K562 (cell line): ENCODE measurements around the gene BCL11A. TPM values are rescaled to one million over a fixed set of nuclear protein-coding genes. Genes with fewer than 3 reads are reported as not detected.

Experiments
- ATAC-seq: fragments of 200-7000 bp; cut with Tn5 transposase; 3 replicates; pipeline ENCODE4 v1.9.1; 2020; ENCODE audit warnings: moderate library complexity
- BruUV-seq: library from RNA; stranded (reverse); fragments of 400-500 nt; replicated peaks from 2 replicates; lab custom pipeline; 2021; lab: Mats Ljungman, UMichigan
- CTCF ChIA-PET: fragments of 300-600 bp; formaldehyde crosslinking; extraction: SDS; loops from one replicate; lab custom pipeline; 2021; ENCODE audit warnings: low intra/inter-chr PET ratio; lab: Yijun Ruan, JAX
- POLR2A ChIA-PET: fragments of 300-600, 350-650 bp; sonication (Branson Sonifier 250); formaldehyde crosslinking; extraction: SDS; loops from one replicate; lab custom pipeline; 2021; ENCODE audit warnings: antibody characterized with exemption, inconsistent platforms; lab: Yijun Ruan, JAX
- DNase-seq, 4 experiments: peaks; one replicate each; pipeline versions ENCODE4 v3.0.0 to v3.0.0-alpha.2; 2011 to 2018; ENCODE audit warnings: low spot score in 3 of 4, mixed read lengths in 3 of 4; ENCODE audit errors: extremely low read depth in 1 of 4
- FAIRE-seq: peaks from 2 replicates; lab custom pipeline; 2011; peaks lifted over from hg19 to GRCh38; lab: Jason Lieb, UNC
- H2AFZ ChIP-seq: 2 replicates; pipeline ENCODE4 v1.6.0; 2011; ENCODE audit warnings: low read depth, low read length, control low read depth, inconsistent platforms
- H3K27ac ChIP-seq: fragments of 200-600 bp; 3 replicates; pipeline ENCODE4 v1.8.0; 2011; ENCODE audit warnings: low read depth, mild to moderate bottlenecking, control low read depth, inconsistent platforms, low read length, moderate library complexity, mixed read lengths; ENCODE audit errors: extremely low read depth
- H3K27me3 ChIP-seq, 2 experiments: fragments of 300-600 bp in 1 of 2; 2 replicates in 1 of 2; 3 replicates in 1 of 2; pipeline versions ENCODE4 v1.6.0 to v1.8.0; 2011; ENCODE audit warnings: inconsistent platforms in 2 of 2, low read length in 2 of 2, mild to moderate bottlenecking in 1 of 2, mixed read lengths in 1 of 2, moderate library complexity in 1 of 2; ENCODE audit not compliant: control insufficient read depth in 2 of 2, insufficient read depth in 2 of 2
- H3K36me3 ChIP-seq: fragments of 300-600 bp; 3 replicates; pipeline ENCODE4 v1.8.0; 2011; ENCODE audit warnings: mild to moderate bottlenecking, low read length, inconsistent platforms; ENCODE audit not compliant: control insufficient read depth, insufficient read depth
- H3K4me1 ChIP-seq, 2 experiments: fragments of 200-600 bp in 1 of 2; replicated peaks in 1 of 2; 2 replicates in 1 of 2; 3 replicates in 1 of 2; pipeline versions ENCODE4 v1.5.1 to v1.8.0; 2011; ENCODE audit warnings: inconsistent platforms in 2 of 2, low read length in 2 of 2, mild to moderate bottlenecking in 1 of 2, mixed read lengths in 1 of 2, moderate library complexity in 1 of 2; ENCODE audit not compliant: control insufficient read depth in 2 of 2, insufficient read depth in 2 of 2
- H3K4me2 ChIP-seq: 2 replicates; pipeline ENCODE4 v1.6.1; 2011; ENCODE audit warnings: low read length, control low read depth, inconsistent platforms, mixed read lengths; ENCODE audit not compliant: insufficient read depth
- H3K4me3 ChIP-seq: fragments of 200-600 bp; sonication (generic), shearing (Covaris generic); 2 replicates; pipeline ENCODE4 v1.5.1; 2016; ENCODE audit warnings: control low read depth, inconsistent platforms
- H3K79me2 ChIP-seq: fragments of 200-600 bp; 3 replicates; pipeline ENCODE4 v1.8.0; 2011; ENCODE audit warnings: low read length, inconsistent platforms; ENCODE audit not compliant: control insufficient read depth, insufficient read depth
- H3K9ac ChIP-seq, 2 experiments: 2 replicates each; pipeline versions ENCODE4 v1.6.0 to v1.6.1; 2011; ENCODE audit warnings: low read depth in 2 of 2, low read length in 2 of 2, control low read depth in 1 of 2, inconsistent platforms in 1 of 2, mild to moderate bottlenecking in 1 of 2, mixed read lengths in 1 of 2; ENCODE audit not compliant: insufficient read depth in 1 of 2
- H3K9me1 ChIP-seq: one replicate; pipeline ENCODE4 v1.6.0; 2011; ENCODE audit warnings: inconsistent platforms, mild to moderate bottlenecking, low read length, moderate library complexity; ENCODE audit not compliant: control insufficient read depth, insufficient read depth
- H3K9me3 ChIP-seq: replicated peaks from 2 replicates; pipeline ENCODE4 v1.5.1; 2011; ENCODE audit warnings: low read depth, low read length, inconsistent platforms; ENCODE audit not compliant: control insufficient read depth, insufficient read depth
- H4K20me1 ChIP-seq: replicated peaks from 2 replicates; pipeline ENCODE4 v1.6.1; 2011; ENCODE audit warnings: low read length, inconsistent platforms, mixed read lengths; ENCODE audit not compliant: control insufficient read depth, insufficient read depth
- BCOR ChIP-seq: fragments of 450-650 bp; IDR thresholded peaks from 2 replicates; pipeline ENCODE4 v1.6.1; 2016
- BRCA1 ChIP-seq, 2 experiments: fragments of 450-650 bp in 1 of 2; sonication (generic) in 1 of 2; formaldehyde crosslinking in 1 of 2; IDR thresholded peaks; 2 replicates each; pipeline versions ENCODE4 v1.5.0 to v1.6.1; 2017 to 2020; ENCODE audit warnings: mild to moderate bottlenecking in 1 of 2, missing genetic modification reagents in 1 of 2
- POLR3A ChIP-seq: IDR thresholded peaks from 2 replicates; pipeline ENCODE4 v1.6.1; 2011; ENCODE audit warnings: borderline replicate concordance, mild to moderate bottlenecking, moderate library complexity; ENCODE audit not compliant: insufficient read length, insufficient read depth; ENCODE audit errors: extremely low read depth
- SNIP1 ChIP-seq: fragments of 450-650 bp; IDR thresholded peaks from 2 replicates; pipeline ENCODE4 v1.7.1; 2017; ENCODE audit warnings: low read depth, mild to moderate bottlenecking
- TEAD1 ChIP-seq, 2 experiments: fragments of 450-650 bp in 1 of 2; sonication (generic) in 1 of 2; formaldehyde crosslinking; IDR thresholded peaks; 2 replicates each; pipeline versions ENCODE4 v1.4.0 to v1.8.0; 2020 to 2022; ENCODE audit warnings: mild to moderate bottlenecking in 2 of 2, missing genetic modification reagents in 1 of 2
- WGBS: fragments of 100-300 bp; shearing (Covaris generic); methylation state at CpG from one replicate; pipeline ENCODE4 v1.1.6; 2016; ENCODE audit warnings: low coverage, mixed read lengths; ENCODE audit not compliant: insufficient coverage; ENCODE audit errors: missing lambda C conversion rate; 5-methylcytosine and 5-hydroxymethylcytosine counted together
- in situ Hi-C: fragments of 300-500 bp; cut with MboI; formaldehyde crosslinking; loops from 4 replicates; pipeline ENCODE4 v1.15.0; 2018; ENCODE audit warnings: inconsistent platforms, mixed read lengths
- intact Hi-C: fragments of 100-400 bp; cut with micrococcal nuclease; formaldehyde crosslinking; loops from 2 replicates; pipeline ENCODE4 v1.14.2; 2022
- polyA plus RNA-seq, 8 experiments: library from polyadenylated mRNA; depleted of rRNA in 4 of 8; stranded (reverse) in 5 of 8; unstranded in 3 of 8; fragments of >200 nt; fragmentation: Nextera tagmentation in 2 of 8; fragmentation: Illumina TruSeq in 1 of 8; extraction: Ambion mirVana in 2 of 8; extraction: Trizol in 1 of 8; gene quantifications; 2 replicates each; pipeline versions ENCODE4 v1.2.1 to v1.2.3, GENCODE V29; 2011 to 2014; ENCODE audit warnings: inconsistent platforms in 1 of 8, missing spikeins in 1 of 8
- total RNA-seq, 7 experiments: library from RNA; depleted of rRNA in 6 of 7; stranded (reverse); fragments of >200 nt in 6 of 7; fragmentation: Illumina TruSeq in 2 of 7; extraction: Trizol in 2 of 7; gene quantifications; 2 replicates each; pipeline versions ENCODE4 v1.2.1 to v1.2.3, GENCODE V29; 2011 to 2021; ENCODE audit warnings: low replicate concordance in 1 of 7
- TF ChIP-seq, protein P1 (sequence below), 3 experiments: IDR thresholded peaks in 2 of 3; conservative IDR thresholded peaks in 1 of 3; 2 replicates each; pipeline ENCODE4 v1.5.1; 2011 to 2012; ENCODE audit warnings: low read length in 3 of 3, mild to moderate bottlenecking in 3 of 3, control low read depth in 2 of 3, improper control_type of control experiment in 1 of 3, inconsistent platforms in 1 of 3, low read depth in 1 of 3, mixed read lengths in 1 of 3, moderate library complexity in 1 of 3; ENCODE audit not compliant: insufficient read depth in 2 of 3

The BCL11A gene
- total and polyA plus RNA-seq, 9 of the 15 experiments (the other 6 are each of a cell fraction or from before 2014, with no cell fraction given), result 0.13 TPM; not detected in 8

DNA sequence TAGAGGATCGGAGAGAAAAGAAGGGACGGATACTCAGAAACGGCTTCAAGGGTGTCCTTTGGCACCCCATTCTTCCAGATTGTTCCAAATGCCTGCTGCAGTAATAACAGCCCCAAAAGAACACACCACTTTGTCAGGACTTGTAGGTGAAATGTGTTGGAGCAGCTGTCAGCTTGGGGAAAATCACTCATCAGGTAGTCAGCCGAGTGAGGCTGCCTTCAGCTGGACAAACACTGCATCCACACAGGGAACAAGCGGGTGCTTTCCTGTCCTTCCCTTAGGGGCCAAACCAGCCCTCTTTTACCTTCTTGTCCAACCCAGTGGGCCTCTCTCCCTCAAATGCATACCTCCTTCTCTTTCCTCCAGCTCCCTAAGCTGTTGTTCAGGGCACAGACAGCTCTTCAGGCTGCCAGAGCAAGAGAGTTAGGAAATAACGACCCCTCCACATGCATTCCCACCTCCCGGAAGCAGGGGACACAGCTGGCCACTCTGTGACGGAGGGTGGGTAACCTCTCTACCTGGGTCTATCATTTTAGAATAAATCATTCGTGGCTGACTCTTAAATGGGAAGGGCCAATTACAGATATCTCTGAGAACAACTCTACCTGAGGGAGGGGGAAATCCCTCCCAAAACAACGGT, 48.1 kb downstream of the BCL11A start:
- in situ Hi-C loops (no loop called here), intact Hi-C loops (no loop called here)
- Histone ChIP-seq H4K20me1 (no peaks in the 10 kb centered on the region), H2AFZ (no peak overlapping the region), H3K4me1 (no peaks in the 10 kb centered on the region), H3K4me3 (no peak overlapping the region), H3K27me3 (peaks cover 0 to 32% of the 10 kb centered on the region in 2 experiments; a peak in 3 of 5 replicates), H3K79me2 (no peaks in the 10 kb centered on the region), H3K27ac (no peak overlapping the region), H3K9me1 (no peaks in the 10 kb centered on the region), H3K4me2 (no peak overlapping the region), H3K9ac (no peak overlapping the region), H3K36me3 (no peaks in the 10 kb centered on the region), H3K9me3 (no peaks in the 10 kb centered on the region)
- ChIA-PET CTCF (no interaction called here), POLR2A (no interaction called here)
- no peak for FAIRE-seq
- no TSS peak for BruUV-seq
- WGBS, result 1% methylated on average over 10 of the region's 10 CpGs
- no peak for ATAC-seq
- DNase-seq, result no peak
- no peak for TF ChIP-seq BRCA1 (IDR thresholded peaks at IDR 0.05)
- TF ChIP-seq BRCA1 (CRISPR knock-in tag; IDR thresholded peaks at IDR 0.05), result no peak
- no peak for TF ChIP-seq SNIP1
- no peak for TF ChIP-seq TEAD1 (CRISPR knock-in tag; IDR thresholded peaks at IDR 0.05)

DNA sequence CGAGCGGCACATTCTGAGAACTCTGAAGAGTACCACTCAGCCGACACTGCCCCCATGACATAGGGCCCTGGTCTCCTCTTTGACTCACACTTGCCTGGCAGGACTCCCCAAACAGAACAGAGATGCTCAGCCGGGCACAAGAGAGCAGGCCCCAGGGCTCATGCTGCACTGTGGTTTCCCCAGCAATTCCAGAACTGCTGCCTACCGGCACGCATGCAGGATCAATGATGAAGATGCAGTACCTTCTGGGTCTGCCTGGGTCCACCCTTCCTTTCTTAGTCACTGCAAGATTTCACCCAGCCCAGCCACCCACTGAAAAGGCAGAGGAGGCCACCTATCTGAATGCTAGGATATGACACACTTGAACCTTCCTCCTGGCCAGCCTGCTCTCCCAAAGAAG, 49.4 kb downstream of the BCL11A start:
- H3K27ac ChIP-seq, result no peak overlapping the region
- TF ChIP-seq, protein P1, sequence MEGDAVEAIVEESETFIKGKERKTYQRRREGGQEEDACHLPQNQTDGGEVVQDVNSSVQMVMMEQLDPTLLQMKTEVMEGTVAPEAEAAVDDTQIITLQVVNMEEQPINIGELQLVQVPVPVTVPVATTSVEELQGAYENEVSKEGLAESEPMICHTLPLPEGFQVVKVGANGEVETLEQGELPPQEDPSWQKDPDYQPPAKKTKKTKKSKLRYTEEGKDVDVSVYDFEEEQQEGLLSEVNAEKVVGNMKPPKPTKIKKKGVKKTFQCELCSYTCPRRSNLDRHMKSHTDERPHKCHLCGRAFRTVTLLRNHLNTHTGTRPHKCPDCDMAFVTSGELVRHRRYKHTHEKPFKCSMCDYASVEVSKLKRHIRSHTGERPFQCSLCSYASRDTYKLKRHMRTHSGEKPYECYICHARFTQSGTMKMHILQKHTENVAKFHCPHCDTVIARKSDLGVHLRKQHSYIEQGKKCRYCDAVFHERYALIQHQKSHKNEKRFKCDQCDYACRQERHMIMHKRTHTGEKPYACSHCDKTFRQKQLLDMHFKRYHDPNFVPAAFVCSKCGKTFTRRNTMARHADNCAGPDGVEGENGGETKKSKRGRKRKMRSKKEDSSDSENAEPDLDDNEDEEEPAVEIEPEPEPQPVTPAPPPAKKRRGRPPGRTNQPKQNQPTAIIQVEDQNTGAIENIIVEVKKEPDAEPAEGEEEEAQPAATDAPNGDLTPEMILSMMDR (IDR thresholded peaks at IDR 0.05 in 2 of 3, conservative IDR thresholded peaks at IDR 0.05 in 1 of 3; ENCODE audit: insufficient read depth in 2 of 3, low read depth in 1 of 3, low read length in 3 of 3), result peak in 1 of 3 experiments; percentile 8; a peak in 1 of 6 replicates
- TF ChIP-seq POLR3A (no peak), BCOR (no peak)
- H3K27me3 ChIP-seq, result peaks cover 0 to 34% of the 10 kb centered on the region in 2 experiments; a peak in 3 of 5 replicates
- no peaks in the 10 kb centered on the region for H3K36me3 ChIP-seq
- H3K9me3 ChIP-seq, result no peaks in the 10 kb centered on the region
- H3K4me1 ChIP-seq, result no peaks in the 10 kb centered on the region
- ChIA-PET CTCF (no interaction called here), POLR2A (no interaction called here)
- WGBS, result 2% methylated on average over 6 of the region's 6 CpGs
- intact Hi-C loops (no loop called here), in situ Hi-C loops (no loop called here)
- H3K9ac ChIP-seq, result no peak overlapping the region
- FAIRE-seq, result no peak
- no peaks in the 10 kb centered on the region for H4K20me1 ChIP-seq
- no TSS peak for BruUV-seq
- no peak overlapping the region for H3K4me2 ChIP-seq
- no peaks in the 10 kb centered on the region for H3K9me1 ChIP-seq
- no peak overlapping the region for H2AFZ ChIP-seq
- DNase-seq, result no peak
- H3K4me3 ChIP-seq, result no peak overlapping the region
- no peaks in the 10 kb centered on the region for H3K79me2 ChIP-seq
- no peak for ATAC-seq
